HepG2 (cell line): ENCODE data around the gene TMC8. TPM values are rescaled to one million over a fixed set of nuclear protein-coding genes. Genes with fewer than 3 reads are reported as not detected.

Source experiments
- HHEX ChIP-seq: IDR thresholded peaks from 2 replicates; pipeline ENCODE4 v1.6.1; 2016; ENCODE audit warnings: control low read depth
- HOXD1 ChIP-seq: sonication (generic); formaldehyde crosslinking; IDR thresholded peaks from 2 replicates; pipeline ENCODE4 v1.5.0; 2020; ENCODE audit warnings: missing genetic modification reagents
- MAFG ChIP-seq: sonication (generic); formaldehyde crosslinking; IDR thresholded peaks from 2 replicates; pipeline ENCODE4 v1.5.1; 2020; ENCODE audit warnings: mild to moderate bottlenecking, missing genetic modification reagents
- MBNL3 ChIP-seq: fragments of 250-450 bp; sonication (Bioruptor Pico); conservative IDR thresholded peaks from 2 replicates; pipeline ENCODE4 v1.8.0; 2022; ENCODE audit warnings: mild to moderate bottlenecking, inconsistent platforms
- NCOA2 ChIP-seq: sonication (generic); formaldehyde crosslinking; IDR thresholded peaks from 2 replicates; pipeline ENCODE4 v1.8.0; 2022; ENCODE audit warnings: inconsistent platforms
- RARA ChIP-seq: IDR thresholded peaks from 2 replicates; pipeline ENCODE4 v1.6.1; 2016; ENCODE audit warnings: missing genetic modification reagents, missing compliant biosample characterization
- SAP130 ChIP-seq: IDR thresholded peaks from 2 replicates; pipeline ENCODE4 v1.6.1; 2016; ENCODE audit warnings: low read depth
- SATB2 ChIP-seq: sonication (generic); formaldehyde crosslinking; IDR thresholded peaks from 2 replicates; pipeline ENCODE4 v1.5.0; 2020; ENCODE audit warnings: missing genetic modification reagents
- TCF7L2 ChIP-seq: IDR thresholded peaks from 2 replicates; pipeline ENCODE4 v1.6.1; 2011; ENCODE audit warnings: mild to moderate bottlenecking, low read depth, low read length, moderate library complexity
- YY1 ChIP-seq: IDR thresholded peaks from 2 replicates; pipeline ENCODE4 v1.6.1; 2011; ENCODE audit warnings: low read length, low read depth, moderate library complexity, mild to moderate bottlenecking; ENCODE audit not compliant: insufficient read depth, insufficient replicate concordance
- ZFAT ChIP-seq: sonication (generic); formaldehyde crosslinking; conservative IDR thresholded peaks from 2 replicates; pipeline ENCODE4 v1.8.1; 2023; ENCODE audit warnings: missing genetic modification reagents, inconsistent platforms
- ZFP36L2 ChIP-seq: sonication (generic); formaldehyde crosslinking; IDR thresholded peaks from 2 replicates; pipeline ENCODE4 v1.4.0; 2020; ENCODE audit warnings: missing genetic modification reagents
- ZNF263 ChIP-seq: sonication (generic); formaldehyde crosslinking; IDR thresholded peaks from 2 replicates; pipeline ENCODE4 v1.4.0; 2020; ENCODE audit warnings: missing genetic modification reagents
- ZNF569 ChIP-seq: sonication (generic); formaldehyde crosslinking; IDR thresholded peaks from 2 replicates; pipeline ENCODE4 v1.5.0; 2020; ENCODE audit warnings: mild to moderate bottlenecking, missing genetic modification reagents, moderate library complexity, borderline replicate concordance
- ZNF724P ChIP-seq: sonication (generic); formaldehyde crosslinking; IDR thresholded peaks from 2 replicates; pipeline ENCODE4 v1.8.0; 2022; ENCODE audit warnings: missing genetic modification reagents, borderline replicate concordance
- ZNF746 ChIP-seq: sonication (generic); formaldehyde crosslinking; IDR thresholded peaks from 2 replicates; pipeline ENCODE4 v1.8.0; 2022; ENCODE audit warnings: mild to moderate bottlenecking, missing genetic modification reagents
- ZNF768 ChIP-seq: sonication (generic); formaldehyde crosslinking; IDR thresholded peaks from 2 replicates; pipeline ENCODE4 v1.4.0; 2020; ENCODE audit warnings: missing genetic modification reagents
- polyA plus RNA-seq, 8 experiments: library from polyadenylated mRNA; depleted of rRNA in 3 of 8; stranded (reverse) in 7 of 8; unstranded in 1 of 8; fragments of >200 nt; fragmentation: Illumina TruSeq in 4 of 8; extraction: Trizol in 4 of 8; gene quantifications; 2 replicates each; pipeline versions ENCODE4 v1.2.1 to v1.2.3, GENCODE V29; 2011 to 2016; ENCODE audit warnings: low read depth in 4 of 8, missing spikeins in 1 of 8, mixed read lengths in 1 of 8; ENCODE audit not compliant: insufficient read depth in 1 of 8
- total RNA-seq, 5 experiments: library from RNA; depleted of rRNA; stranded (reverse); fragments of >200 nt; fragmentation: Illumina TruSeq; extraction: Trizol; gene quantifications; 2 replicates each; pipeline ENCODE4 v1.2.3, GENCODE V29; 2016; ENCODE audit warnings: low read depth in 1 of 5
- TF ChIP-seq, protein P1 (sequence below): sonication (generic); formaldehyde crosslinking; IDR thresholded peaks from 2 replicates; pipeline ENCODE4 v1.4.0; 2020; ENCODE audit warnings: missing genetic modification reagents, low read depth, mild to moderate bottlenecking, borderline replicate concordance
- TF ChIP-seq, protein P2 (sequence below): sonication (generic); formaldehyde crosslinking; conservative IDR thresholded peaks from 2 replicates; pipeline ENCODE4 v1.4.0; 2020; ENCODE audit warnings: missing genetic modification reagents
- TF ChIP-seq, protein P3 (sequence below): sonication (generic); formaldehyde crosslinking; IDR thresholded peaks from 2 replicates; pipeline ENCODE4 v1.5.0; 2020; ENCODE audit warnings: mild to moderate bottlenecking, missing genetic modification reagents, moderate library complexity
- TF ChIP-seq, protein P4 (sequence below): sonication (generic); formaldehyde crosslinking; IDR thresholded peaks from 2 replicates; pipeline ENCODE4 v1.4.0; 2020; ENCODE audit warnings: missing genetic modification reagents

TMC8 gene
- total and polyA plus RNA-seq, 2 of the 13 experiments (the other 11 are each of a cell fraction or from before 2014, with no cell fraction given), result 0.53 to 7.8 TPM

- TF ChIP-seq, protein P1, sequence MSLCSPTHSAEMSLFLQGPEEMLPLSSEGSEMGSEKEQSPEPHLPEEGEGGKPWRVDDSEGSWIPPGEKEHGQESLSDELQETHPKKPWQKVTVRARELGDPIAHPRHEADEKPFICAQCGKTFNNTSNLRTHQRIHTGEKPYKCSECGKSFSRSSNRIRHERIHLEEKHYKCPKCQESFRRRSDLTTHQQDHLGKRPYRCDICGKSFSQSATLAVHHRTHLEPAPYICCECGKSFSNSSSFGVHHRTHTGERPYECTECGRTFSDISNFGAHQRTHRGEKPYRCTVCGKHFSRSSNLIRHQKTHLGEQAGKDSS (CRISPR knock-in tag), result peak; percentile 67; the same call in 1 of the 2 replicates
- TF ChIP-seq MAFG (CRISPR knock-in tag), result no peak
- no peak for TF ChIP-seq HOXD1
- TF ChIP-seq ZNF746 (CRISPR knock-in tag), result peak; percentile 87; the same call in 1 of the 2 replicates
- no peak for TF ChIP-seq TCF7L2
- no peak for TF ChIP-seq HHEX (CRISPR knock-in tag)
- TF ChIP-seq SAP130 (CRISPR knock-in tag), result peak; percentile 90
- TF ChIP-seq MBNL3 (CRISPR knock-in tag), result no peak
- TF ChIP-seq RARA, result peak; percentile 83
- TF ChIP-seq ZNF768 (CRISPR knock-in tag), result peak; percentile 97
- no peak for TF ChIP-seq ZFP36L2 (CRISPR knock-in tag)
- TF ChIP-seq, protein P2, sequence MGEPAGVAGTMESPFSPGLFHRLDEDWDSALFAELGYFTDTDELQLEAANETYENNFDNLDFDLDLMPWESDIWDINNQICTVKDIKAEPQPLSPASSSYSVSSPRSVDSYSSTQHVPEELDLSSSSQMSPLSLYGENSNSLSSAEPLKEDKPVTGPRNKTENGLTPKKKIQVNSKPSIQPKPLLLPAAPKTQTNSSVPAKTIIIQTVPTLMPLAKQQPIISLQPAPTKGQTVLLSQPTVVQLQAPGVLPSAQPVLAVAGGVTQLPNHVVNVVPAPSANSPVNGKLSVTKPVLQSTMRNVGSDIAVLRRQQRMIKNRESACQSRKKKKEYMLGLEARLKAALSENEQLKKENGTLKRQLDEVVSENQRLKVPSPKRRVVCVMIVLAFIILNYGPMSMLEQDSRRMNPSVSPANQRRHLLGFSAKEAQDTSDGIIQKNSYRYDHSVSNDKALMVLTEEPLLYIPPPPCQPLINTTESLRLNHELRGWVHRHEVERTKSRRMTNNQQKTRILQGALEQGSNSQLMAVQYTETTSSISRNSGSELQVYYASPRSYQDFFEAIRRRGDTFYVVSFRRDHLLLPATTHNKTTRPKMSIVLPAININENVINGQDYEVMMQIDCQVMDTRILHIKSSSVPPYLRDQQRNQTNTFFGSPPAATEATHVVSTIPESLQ (CRISPR knock-in tag), result 0 out of 2 replicates have a peak, but pooled peaks have one; percentile 61
- no peak for TF ChIP-seq ZNF569 (CRISPR knock-in tag)
- no peak for TF ChIP-seq SATB2 (CRISPR knock-in tag)
- TF ChIP-seq ZFAT, result no peak
- TF ChIP-seq, protein P3, sequence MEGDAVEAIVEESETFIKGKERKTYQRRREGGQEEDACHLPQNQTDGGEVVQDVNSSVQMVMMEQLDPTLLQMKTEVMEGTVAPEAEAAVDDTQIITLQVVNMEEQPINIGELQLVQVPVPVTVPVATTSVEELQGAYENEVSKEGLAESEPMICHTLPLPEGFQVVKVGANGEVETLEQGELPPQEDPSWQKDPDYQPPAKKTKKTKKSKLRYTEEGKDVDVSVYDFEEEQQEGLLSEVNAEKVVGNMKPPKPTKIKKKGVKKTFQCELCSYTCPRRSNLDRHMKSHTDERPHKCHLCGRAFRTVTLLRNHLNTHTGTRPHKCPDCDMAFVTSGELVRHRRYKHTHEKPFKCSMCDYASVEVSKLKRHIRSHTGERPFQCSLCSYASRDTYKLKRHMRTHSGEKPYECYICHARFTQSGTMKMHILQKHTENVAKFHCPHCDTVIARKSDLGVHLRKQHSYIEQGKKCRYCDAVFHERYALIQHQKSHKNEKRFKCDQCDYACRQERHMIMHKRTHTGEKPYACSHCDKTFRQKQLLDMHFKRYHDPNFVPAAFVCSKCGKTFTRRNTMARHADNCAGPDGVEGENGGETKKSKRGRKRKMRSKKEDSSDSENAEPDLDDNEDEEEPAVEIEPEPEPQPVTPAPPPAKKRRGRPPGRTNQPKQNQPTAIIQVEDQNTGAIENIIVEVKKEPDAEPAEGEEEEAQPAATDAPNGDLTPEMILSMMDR (CRISPR knock-in tag), result peak; percentile 37; the same call in 1 of the 2 replicates
- 0 out of 2 replicates have a peak, but pooled peaks have one; percentile 18 for TF ChIP-seq ZNF724P (CRISPR knock-in tag)
- TF ChIP-seq, protein P4, sequence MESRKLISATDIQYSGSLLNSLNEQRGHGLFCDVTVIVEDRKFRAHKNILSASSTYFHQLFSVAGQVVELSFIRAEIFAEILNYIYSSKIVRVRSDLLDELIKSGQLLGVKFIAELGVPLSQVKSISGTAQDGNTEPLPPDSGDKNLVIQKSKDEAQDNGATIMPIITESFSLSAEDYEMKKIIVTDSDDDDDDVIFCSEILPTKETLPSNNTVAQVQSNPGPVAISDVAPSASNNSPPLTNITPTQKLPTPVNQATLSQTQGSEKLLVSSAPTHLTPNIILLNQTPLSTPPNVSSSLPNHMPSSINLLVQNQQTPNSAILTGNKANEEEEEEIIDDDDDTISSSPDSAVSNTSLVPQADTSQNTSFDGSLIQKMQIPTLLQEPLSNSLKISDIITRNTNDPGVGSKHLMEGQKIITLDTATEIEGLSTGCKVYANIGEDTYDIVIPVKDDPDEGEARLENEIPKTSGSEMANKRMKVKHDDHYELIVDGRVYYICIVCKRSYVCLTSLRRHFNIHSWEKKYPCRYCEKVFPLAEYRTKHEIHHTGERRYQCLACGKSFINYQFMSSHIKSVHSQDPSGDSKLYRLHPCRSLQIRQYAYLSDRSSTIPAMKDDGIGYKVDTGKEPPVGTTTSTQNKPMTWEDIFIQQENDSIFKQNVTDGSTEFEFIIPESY (CRISPR knock-in tag), result 0 out of 2 replicates have a peak, but pooled peaks have one; percentile 19
- TF ChIP-seq NCOA2 (CRISPR knock-in tag), result 0 out of 2 replicates have a peak, but pooled peaks have one; percentile 42
- TF ChIP-seq ZNF263, result peak; percentile 67
- TF ChIP-seq YY1, result peak; percentile 31
Measured at GRCh38 chr17:78130437-78131101, at the start of gene TMC8 (continued).
